SU-DHL-6 (cell line): ENCODE measurements around the gene PIK3R1.

ENCODE experiments used
- H2AFZ ChIP-seq: fragments of 200-600 bp; sonication (generic); 2 replicates; pipeline ENCODE4 v1.6.1; 2014; ENCODE audit warnings: low read depth, mild to moderate bottlenecking, moderate library complexity, mixed read lengths, antibody characterized with exemption, low read length; ENCODE audit not compliant: severe bottlenecking
- H3F3A ChIP-seq: fragments of 200-600 bp; shearing (Covaris generic); 2 replicates; pipeline ENCODE4 v1.6.0; 2016; ENCODE audit warnings: antibody characterized with exemption, mild to moderate bottlenecking; ENCODE audit not compliant: insufficient read depth
- H3K27ac ChIP-seq: fragments of 200-600 bp; sonication (generic); 2 replicates; pipeline ENCODE4 v1.5.1; 2016; ENCODE audit warnings: low read depth, mild to moderate bottlenecking, low read length, moderate library complexity, mixed read lengths
- H3K27me3 ChIP-seq: fragments of 200-600 bp; sonication (generic), shearing (Covaris generic); 2 replicates; pipeline ENCODE4 v1.6.0; 2014; ENCODE audit warnings: mild to moderate bottlenecking, low read length
- H3K36me3 ChIP-seq: fragments of 200-600 bp; sonication (generic); 2 replicates; pipeline ENCODE4 v1.6.1; 2014; ENCODE audit warnings: mild to moderate bottlenecking, low read length, mixed read lengths
- H3K4me2 ChIP-seq: fragments of 300-600, 200-600 bp; shearing (Covaris generic), sonication (generic); 2 replicates; pipeline ENCODE4 v1.6.0; 2014; ENCODE audit warnings: low read length, low read depth, mild to moderate bottlenecking; ENCODE audit not compliant: poor library complexity, severe bottlenecking
- H3K4me3 ChIP-seq: fragments of 200-600 bp; sonication (generic); 2 replicates; pipeline ENCODE4 v1.5.1; 2014; ENCODE audit warnings: antibody characterized with exemption, low read length, mild to moderate bottlenecking, mixed read lengths; ENCODE audit not compliant: insufficient read depth, poor library complexity, severe bottlenecking
- H3K79me2 ChIP-seq: fragments of 200-600 bp; sonication (generic); 2 replicates; pipeline ENCODE4 v1.6.1; 2014; ENCODE audit warnings: mild to moderate bottlenecking, low read length, moderate library complexity; ENCODE audit not compliant: insufficient read depth
- H3K9ac ChIP-seq: fragments of 200-600 bp; sonication (generic); 2 replicates; pipeline ENCODE4 v1.7.0; 2014; ENCODE audit warnings: mild to moderate bottlenecking, low read length
- H3K9me2 ChIP-seq: fragments of 200-600 bp; sonication (generic); replicated peaks from 2 replicates; pipeline ENCODE4 v1.6.1; 2014; ENCODE audit warnings: low read length; ENCODE audit not compliant: insufficient read depth
- H3K9me3 ChIP-seq: fragments of 200-600 bp; sonication (generic); 2 replicates; pipeline ENCODE4 v1.6.1; 2014; ENCODE audit warnings: low read length, mixed read lengths; ENCODE audit not compliant: insufficient read depth
- H4K20me1 ChIP-seq: fragments of 200-600 bp; sonication (generic); 2 replicates; pipeline ENCODE4 v1.6.1; 2014; ENCODE audit warnings: low read depth, mild to moderate bottlenecking, antibody characterized with exemption, low read length, moderate library complexity, mixed read lengths
- CTCF ChIP-seq: fragments of 200-600 bp; sonication (generic); IDR thresholded peaks from one replicate; pipeline ENCODE4 v1.5.1; 2017; ENCODE audit warnings: antibody characterized with exemption, mild to moderate bottlenecking, low read length, moderate library complexity; ENCODE audit not compliant: insufficient read depth, poor library complexity, severe bottlenecking
- EZH2phosphoT487 ChIP-seq: fragments of 200-600 bp; sonication (generic), shearing (Covaris generic); conservative IDR thresholded peaks from 2 replicates; pipeline ENCODE4 v1.6.1; 2018; ENCODE audit warnings: mild to moderate bottlenecking, antibody characterized with exemption, low read length, moderate library complexity, mixed read lengths

PIK3R1 gene

GRCh38 chr5:68277431-68277830 is 61.9 kb downstream of the PIK3R1 start:
- Histone ChIP-seq H3K36me3 (peaks cover 13% of the 10 kb centered on the region; the same call in 1 of the 2 replicates), H3K9me2 (no peaks in the 10 kb centered on the region), H3K4me3 (no peak overlapping the region), H2AFZ (no peak overlapping the region), H3K9me3 (no peaks in the 10 kb centered on the region), H3K27me3 (no peaks in the 10 kb centered on the region), H3F3A (no peaks in the 10 kb centered on the region), H3K27ac (no peak overlapping the region), H3K9ac (no peak overlapping the region), H3K4me2 (no peak overlapping the region), H4K20me1 (peaks cover 4% of the 10 kb centered on the region; the same call in 1 of the 2 replicates), H3K79me2 (peaks cover 8% of the 10 kb centered on the region)
- no peak for TF ChIP-seq EZH2phosphoT487
- TF ChIP-seq CTCF, result no peak

GRCh38 chr5:68279984-68280383 is 64.4 kb downstream of the PIK3R1 start:
- no peak overlapping the region for H2AFZ ChIP-seq
- H3K4me3 ChIP-seq, result no peak overlapping the region
- no peaks in the 10 kb centered on the region for H3K79me2 ChIP-seq
- H4K20me1 ChIP-seq, result no peaks in the 10 kb centered on the region
- H3F3A ChIP-seq, result no peaks in the 10 kb centered on the region; the same call in 1 of the 2 replicates
- no peak overlapping the region for H3K4me2 ChIP-seq
- H3K27me3 ChIP-seq, result no peaks in the 10 kb centered on the region
- H3K9me3 ChIP-seq, result no peaks in the 10 kb centered on the region
- H3K9me2 ChIP-seq, result no peaks in the 10 kb centered on the region
- TF ChIP-seq EZH2phosphoT487, result no peak
- TF ChIP-seq CTCF, result no peak
- no peak overlapping the region for H3K9ac ChIP-seq
- H3K36me3 ChIP-seq, result peaks cover 10% of the 10 kb centered on the region; the same call in 1 of the 2 replicates
- H3K27ac ChIP-seq, result no peak overlapping the region

GRCh38 chr5:68282001-68282400 is 66.4 kb downstream of the PIK3R1 start:
- no peak overlapping the region for H2AFZ ChIP-seq
- H3K27ac ChIP-seq, result no peak overlapping the region
- no peak overlapping the region for H3K4me2 ChIP-seq
- peaks cover 18% of the 10 kb centered on the region for H3F3A ChIP-seq
- H3K79me2 ChIP-seq, result no peaks in the 10 kb centered on the region
- no peaks in the 10 kb centered on the region for H3K9me2 ChIP-seq
- no peak overlapping the region for H3K9ac ChIP-seq
- H3K36me3 ChIP-seq, result peaks cover 10% of the 10 kb centered on the region; the same call in 1 of the 2 replicates
- TF ChIP-seq EZH2phosphoT487 (no peak), CTCF (no peak)
- H3K9me3 ChIP-seq, result no peaks in the 10 kb centered on the region
- H3K4me3 ChIP-seq, result no peak overlapping the region
- no peaks in the 10 kb centered on the region for H3K27me3 ChIP-seq
- H4K20me1 ChIP-seq, result no peaks in the 10 kb centered on the region
